ENCODE data around the gene KANSL2. TPM values are rescaled to one million over a fixed set of nuclear protein-coding genes. Genes with fewer than 3 reads are reported as not detected.

The KANSL2 gene
- total RNA-seq, 1 experiment from 2014 or later, result 59.7 TPM

DNA sequence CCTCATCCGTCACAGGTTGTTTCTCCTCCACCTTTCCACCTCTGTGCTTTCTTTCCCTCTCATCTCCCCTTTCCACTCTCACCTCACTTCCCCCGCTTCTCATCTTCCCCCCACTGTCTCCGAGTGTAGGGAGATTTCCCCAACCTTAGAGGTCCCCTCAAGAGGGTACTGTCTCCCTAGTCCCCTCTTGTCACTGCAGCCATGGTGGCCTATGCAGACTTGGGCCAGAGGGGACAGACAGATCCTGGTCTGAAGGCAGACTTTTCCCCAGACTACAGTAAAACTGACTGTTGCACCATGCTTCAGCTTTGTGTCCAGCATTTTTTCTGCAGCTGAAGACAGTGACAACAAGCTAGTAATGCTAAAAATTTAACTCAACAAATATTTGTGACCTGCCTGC, 41.2 kb downstream of the KANSL2 start:
- Histone ChIP-seq H3K4me1 (no peaks in the 10 kb centered on the region; the same call in 1 of the 2 replicates), H3K27me3 (replicated peaks; ENCODE audit: control insufficient read depth, insufficient read depth, low read length) (no peaks in the 10 kb centered on the region), H3K9me3 (no peaks in the 10 kb centered on the region), H3K36me3 (ENCODE audit: control insufficient read depth, insufficient read depth, low read length) (no peaks in the 10 kb centered on the region), H3K4me3 (ENCODE audit: low read depth, low read length) (no peak overlapping the region)
- ChIA-PET POLR2A (no interaction called here), CTCF (no interaction called here)
- no peak for DNase-seq
- peaks cover 47% of the 10 kb centered on the region for H3K36me3 Mint-ChIP-seq (ENCODE audit: insufficient read depth, unreplicated experiment)
- H3K4me1 Mint-ChIP-seq (ENCODE audit: low read depth, unreplicated experiment), result no peaks in the 10 kb centered on the region
- no peak overlapping the region for H3K27ac Mint-ChIP-seq (ENCODE audit: unreplicated experiment)
- BruUV-seq (replicated peaks), result no TSS peak
- no peaks in the 10 kb centered on the region for H3K27me3 Mint-ChIP-seq (ENCODE audit: insufficient read depth, unreplicated experiment)
- intact Hi-C loops (cut with micrococcal nuclease; ENCODE audit: unreplicated experiment), result no loop called here
- no peaks in the 10 kb centered on the region for H3K9me3 Mint-ChIP-seq (ENCODE audit: unreplicated experiment)
- TF ChIP-seq, protein P1, sequence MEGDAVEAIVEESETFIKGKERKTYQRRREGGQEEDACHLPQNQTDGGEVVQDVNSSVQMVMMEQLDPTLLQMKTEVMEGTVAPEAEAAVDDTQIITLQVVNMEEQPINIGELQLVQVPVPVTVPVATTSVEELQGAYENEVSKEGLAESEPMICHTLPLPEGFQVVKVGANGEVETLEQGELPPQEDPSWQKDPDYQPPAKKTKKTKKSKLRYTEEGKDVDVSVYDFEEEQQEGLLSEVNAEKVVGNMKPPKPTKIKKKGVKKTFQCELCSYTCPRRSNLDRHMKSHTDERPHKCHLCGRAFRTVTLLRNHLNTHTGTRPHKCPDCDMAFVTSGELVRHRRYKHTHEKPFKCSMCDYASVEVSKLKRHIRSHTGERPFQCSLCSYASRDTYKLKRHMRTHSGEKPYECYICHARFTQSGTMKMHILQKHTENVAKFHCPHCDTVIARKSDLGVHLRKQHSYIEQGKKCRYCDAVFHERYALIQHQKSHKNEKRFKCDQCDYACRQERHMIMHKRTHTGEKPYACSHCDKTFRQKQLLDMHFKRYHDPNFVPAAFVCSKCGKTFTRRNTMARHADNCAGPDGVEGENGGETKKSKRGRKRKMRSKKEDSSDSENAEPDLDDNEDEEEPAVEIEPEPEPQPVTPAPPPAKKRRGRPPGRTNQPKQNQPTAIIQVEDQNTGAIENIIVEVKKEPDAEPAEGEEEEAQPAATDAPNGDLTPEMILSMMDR (IDR thresholded peaks at IDR 0.05; ENCODE audit: insufficient read depth in 1 of 2, low read depth in 1 of 2, low read length in 1 of 2, severe bottlenecking in 1 of 2, unreplicated experiment in 1 of 2), result no peak
- no peak overlapping the region for H3K4me3 Mint-ChIP-seq (ENCODE audit: unreplicated experiment)

DNA sequence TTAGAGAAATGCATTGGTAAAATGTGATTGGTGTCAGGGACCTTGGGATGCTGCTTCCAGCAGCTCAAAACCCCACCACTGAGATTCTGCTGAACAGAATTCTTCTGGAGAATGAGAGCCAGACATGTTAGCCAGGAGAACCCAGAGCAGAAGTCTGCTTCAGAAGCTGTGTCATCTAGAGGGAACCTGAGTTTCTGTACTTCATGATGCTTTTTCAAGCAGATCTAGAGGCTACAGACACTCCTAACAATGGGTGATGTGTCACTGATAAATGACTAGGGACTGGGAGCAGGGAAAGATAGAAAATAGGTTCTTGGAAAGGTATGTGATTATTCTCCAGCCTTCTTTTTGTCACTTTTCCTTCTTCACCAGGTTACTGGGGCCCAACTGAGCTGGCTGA, 41.6 kb downstream of the KANSL2 start:
- CTCF ChIA-PET, result no interaction called here
- BruUV-seq (replicated peaks), result no TSS peak
- Histone ChIP-seq H3K36me3 (ENCODE audit: control insufficient read depth, insufficient read depth, low read length) (no peaks in the 10 kb centered on the region), H3K4me3 (ENCODE audit: low read depth, low read length) (no peak overlapping the region), H3K4me1 (no peaks in the 10 kb centered on the region; the same call in 1 of the 2 replicates), H3K9me3 (no peaks in the 10 kb centered on the region), H3K27me3 (replicated peaks; ENCODE audit: control insufficient read depth, insufficient read depth, low read length) (no peaks in the 10 kb centered on the region)
- H3K36me3 Mint-ChIP-seq (ENCODE audit: insufficient read depth, unreplicated experiment), result peaks cover 43% of the 10 kb centered on the region
- H3K27ac Mint-ChIP-seq (ENCODE audit: unreplicated experiment), result no peak overlapping the region
- no peaks in the 10 kb centered on the region for H3K9me3 Mint-ChIP-seq (ENCODE audit: unreplicated experiment)
- no peaks in the 10 kb centered on the region for H3K4me1 Mint-ChIP-seq (ENCODE audit: low read depth, unreplicated experiment)
- POLR2A ChIA-PET, result no interaction called here
- no peaks in the 10 kb centered on the region for H3K27me3 Mint-ChIP-seq (ENCODE audit: insufficient read depth, unreplicated experiment)
- DNase-seq, result no peak
- intact Hi-C loops (cut with micrococcal nuclease; ENCODE audit: unreplicated experiment), result no loop called here
- H3K4me3 Mint-ChIP-seq (ENCODE audit: unreplicated experiment), result no peak overlapping the region
- TF ChIP-seq, protein P1 (IDR thresholded peaks at IDR 0.05; ENCODE audit: insufficient read depth in 1 of 2, low read depth in 1 of 2, low read length in 1 of 2, severe bottlenecking in 1 of 2, unreplicated experiment in 1 of 2), result no peak

- peak in 1 of 2 experiments; percentile 30 for DNase-seq
- intact Hi-C loops (cut with micrococcal nuclease; ENCODE audit: unreplicated experiment), result no loop called here
- Histone ChIP-seq H3K4me3 (ENCODE audit: low read depth, low read length) (no peak overlapping the region), H3K27me3 (replicated peaks; ENCODE audit: control insufficient read depth, insufficient read depth, low read length) (no peaks in the 10 kb centered on the region), H3K36me3 (ENCODE audit: control insufficient read depth, insufficient read depth, low read length) (no peaks in the 10 kb centered on the region), H3K4me1 (no peaks in the 10 kb centered on the region; the same call in 1 of the 2 replicates), H3K9me3 (no peaks in the 10 kb centered on the region)
- ChIA-PET POLR2A (no interaction called here), CTCF (no interaction called here)
- Mint-ChIP-seq H3K27me3 (ENCODE audit: insufficient read depth, unreplicated experiment) (no peaks in the 10 kb centered on the region), H3K36me3 (ENCODE audit: insufficient read depth, unreplicated experiment) (peaks cover 14% of the 10 kb centered on the region), H3K4me3 (ENCODE audit: unreplicated experiment) (no peak overlapping the region), H3K9me3 (ENCODE audit: unreplicated experiment) (no peaks in the 10 kb centered on the region), H3K27ac (ENCODE audit: unreplicated experiment) (no peak overlapping the region), H3K4me1 (ENCODE audit: low read depth, unreplicated experiment) (peaks cover 12% of the 10 kb centered on the region)
- BruUV-seq (replicated peaks), result no TSS peak
- TF ChIP-seq, protein P1 (IDR thresholded peaks at IDR 0.05; ENCODE audit: insufficient read depth in 1 of 2, low read depth in 1 of 2, low read length in 1 of 2, severe bottlenecking in 1 of 2, unreplicated experiment in 1 of 2), result no peak
Observed at GRCh38 chr12:48631071-48631470, 51.0 kb downstream of the KANSL2 start.
